Hepatocyte (in vitro differentiated cells): ENCODE data around the gene SH2D3C.

Source experiments
- CTCF ChIP-seq: fragments of 200-600 bp; sonication (generic); IDR thresholded peaks from 2 replicates; pipeline ENCODE4 v1.5.1; 2016; ENCODE audit warnings: antibody characterized with exemption, mild to moderate bottlenecking; ENCODE audit not compliant: poor library complexity
- EZH2 ChIP-seq: fragments of 200-600 bp; sonication (generic); IDR thresholded peaks from 2 replicates; pipeline ENCODE4 v1.6.1; 2016; ENCODE audit warnings: antibody characterized with exemption, mild to moderate bottlenecking, borderline replicate concordance

GRCh38 chr9:127711226-127711701, 67.2 kb downstream of the SH2D3C start:
- TF ChIP-seq CTCF (no peak), EZH2 (no peak)
